NCI-H1694 treated with DMSO at 0.1 percent for 48 hours (cell line): ENCODE measurements around the gene AIG1.
"Not testable (repeated sequence)": the region's sequence is repeated elsewhere in the genome, so short reads cannot be mapped to it uniquely, and the experiment has no call there.

Experiments used
- DNase-seq: peaks from one replicate; lab custom pipeline; 2025; lab: John Stamatoyannopoulos, UW

The AIG1 gene

GRCh38 chr6:143270026-143270425 is 209.3 kb downstream of the AIG1 start:
- no peak for DNase-seq

- DNase-seq: peak; percentile 7
These were observed 210.3 kb downstream of the AIG1 start for GRCh38 chr6:143271024-143271423.

GRCh38 chr6:143276436-143276835 is 215.7 kb downstream of the AIG1 start:
- DNase-seq: no peak

GRCh38 chr6:143279385-143279784 is 218.7 kb downstream of the AIG1 start:
- DNase-seq: no peak

GRCh38 chr6:143283887-143284645 is 223.4 kb downstream of the AIG1 start:
- no peak for DNase-seq

- no peak for DNase-seq
These were observed 225.6 kb downstream of the AIG1 start for GRCh38 chr6:143286251-143286795.

- no peak for DNase-seq
These were observed 228.2 kb downstream of the AIG1 start for GRCh38 chr6:143288923-143289322.

- DNase-seq: no peak
These were observed 229.5 kb downstream of the AIG1 start for GRCh38 chr6:143290206-143290605.

GRCh38 chr6:143293523-143293922 is 232.8 kb downstream of the AIG1 start:
- no peak for DNase-seq

GRCh38 chr6:143294265-143294860 is 233.7 kb downstream of the AIG1 start:
- DNase-seq: no peak

GRCh38 chr6:143295932-143296331 is 235.2 kb downstream of the AIG1 start:
- no peak for DNase-seq

- DNase-seq: no peak
These were observed 237.4 kb downstream of the AIG1 start for GRCh38 chr6:143298071-143298470.

- DNase-seq: no peak
These were observed 238.8 kb downstream of the AIG1 start for GRCh38 chr6:143299253-143300166.

- DNase-seq: no peak
These were observed 240.5 kb downstream of the AIG1 start for GRCh38 chr6:143301188-143301587.

- DNase-seq: not testable (repeated sequence)
These were observed 247.1 kb downstream of the AIG1 start for GRCh38 chr6:143307760-143308159.

- DNase-seq: no peak
These were observed 252.5 kb downstream of the AIG1 start for GRCh38 chr6:143313163-143313562.

- DNase-seq: no peak
These were observed 260.9 kb downstream of the AIG1 start for GRCh38 chr6:143321491-143322086.

GRCh38 chr6:143322386-143322785 is 261.7 kb downstream of the AIG1 start:
- DNase-seq: no peak

- DNase-seq: no peak
These were observed 263.2 kb downstream of the AIG1 start for GRCh38 chr6:143323729-143324470.

GRCh38 chr6:143325379-143326140 is 264.9 kb downstream of the AIG1 start:
- no peak for DNase-seq
